ENCODE results near the gene EFS. TPM values are rescaled to one million over a fixed set of nuclear protein-coding genes. Genes with fewer than 3 reads are reported as not detected.
"Not testable (repeated sequence)": the region's sequence is repeated elsewhere in the genome, so short reads cannot be mapped to it uniquely, and the experiment has no call there.

The EFS gene
- polyA plus RNA-seq, 1 donor = 35.4 TPM

DNA sequence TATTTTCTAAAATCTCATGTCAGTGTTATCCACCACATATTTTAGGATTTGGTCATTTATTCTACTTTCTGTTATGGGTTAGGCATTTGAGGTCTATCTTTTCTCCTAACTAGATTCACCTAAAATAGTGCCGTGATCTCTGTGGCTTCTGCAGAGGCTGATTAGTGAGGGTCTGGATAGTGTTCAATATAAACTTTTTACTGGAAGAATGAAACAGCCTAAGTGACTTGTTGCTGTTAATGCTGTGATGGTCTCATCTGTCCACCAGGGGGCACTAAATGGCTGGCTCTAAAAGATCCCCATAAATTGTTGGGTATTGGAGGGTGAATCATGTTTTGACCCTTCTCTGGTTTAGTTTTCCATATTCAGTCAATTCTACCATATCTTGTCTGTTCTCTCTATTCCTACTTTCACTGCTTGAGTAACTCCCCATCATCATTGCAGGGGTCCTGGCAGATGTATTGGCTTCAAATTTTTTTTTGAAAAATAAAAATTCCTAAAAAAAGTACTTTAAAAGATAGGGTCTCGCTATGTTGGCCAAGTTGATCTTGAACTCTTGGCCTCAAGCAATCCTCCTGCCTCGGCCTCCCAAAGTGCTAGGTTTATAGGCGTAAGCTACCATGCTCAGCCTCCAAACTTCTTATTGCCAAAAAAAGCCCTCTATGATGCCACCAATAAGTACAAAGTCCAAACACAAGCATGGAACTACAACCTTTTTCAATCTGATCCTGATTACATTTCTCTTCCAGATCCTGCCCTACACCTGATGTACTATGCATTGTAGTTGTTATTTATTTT, 36.8 kb downstream of the EFS start:
- peak; percentile 80 for DNase-seq

DNA sequence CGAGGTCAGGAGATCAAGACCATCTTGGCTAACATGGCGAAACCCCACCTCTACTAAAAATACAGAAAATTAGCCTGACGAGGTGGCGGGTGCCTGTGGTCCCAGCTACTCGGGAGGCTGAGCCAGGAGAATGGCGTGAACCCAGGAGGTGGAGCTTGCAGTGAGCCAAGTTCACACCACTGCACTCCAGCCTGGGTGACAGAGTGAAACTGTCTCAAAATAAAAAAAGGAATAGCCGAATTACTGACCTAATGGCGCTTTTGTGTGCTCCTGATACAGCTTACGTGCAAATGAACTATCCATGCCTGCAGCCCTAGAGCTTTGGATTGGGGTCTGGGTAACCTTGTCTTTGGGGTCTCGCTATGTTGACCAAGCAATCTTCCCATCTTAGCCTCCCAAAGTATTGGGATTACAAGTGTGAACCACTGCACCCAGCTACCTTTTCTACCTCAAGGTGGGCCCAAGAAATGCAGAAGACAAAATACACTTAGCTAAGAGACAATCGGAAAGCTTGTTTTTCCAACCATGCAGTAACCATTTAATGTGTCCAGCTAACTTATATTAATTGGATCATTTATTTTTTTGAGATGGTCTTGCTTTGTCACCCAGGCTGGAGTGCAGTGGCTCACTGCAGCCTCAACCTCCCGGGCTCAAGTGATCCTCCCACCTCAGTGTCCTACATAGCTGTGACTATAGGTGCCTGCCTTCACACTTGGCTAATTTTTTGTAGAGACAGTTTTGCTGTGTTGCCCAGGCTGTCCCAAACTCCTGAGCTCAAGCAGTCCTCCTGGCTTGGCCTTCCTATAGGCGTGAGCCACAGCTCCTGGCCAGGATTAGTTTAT, 38.3 kb downstream of the EFS start:
- DNase-seq = no peak

DNA sequence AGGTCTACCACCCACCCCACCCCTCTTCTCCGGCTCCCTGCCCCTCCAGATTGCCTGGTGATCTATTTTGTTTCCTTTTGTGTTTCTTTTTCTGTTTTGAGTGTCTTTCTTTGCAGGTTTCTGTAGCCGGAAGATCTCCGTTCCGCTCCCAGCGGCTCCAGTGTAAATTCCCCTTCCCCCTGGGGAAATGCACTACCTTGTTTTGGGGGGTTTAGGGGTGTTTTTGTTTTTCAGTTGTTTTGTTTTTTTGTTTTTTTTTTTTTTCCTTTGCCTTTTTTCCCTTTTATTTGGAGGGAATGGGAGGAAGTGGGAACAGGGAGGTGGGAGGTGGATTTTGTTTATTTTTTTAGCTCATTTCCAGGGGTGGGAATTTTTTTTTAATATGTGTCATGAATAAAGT, 39.2 kb downstream of the EFS start:
- DNase-seq = not testable (repeated sequence)

DNA sequence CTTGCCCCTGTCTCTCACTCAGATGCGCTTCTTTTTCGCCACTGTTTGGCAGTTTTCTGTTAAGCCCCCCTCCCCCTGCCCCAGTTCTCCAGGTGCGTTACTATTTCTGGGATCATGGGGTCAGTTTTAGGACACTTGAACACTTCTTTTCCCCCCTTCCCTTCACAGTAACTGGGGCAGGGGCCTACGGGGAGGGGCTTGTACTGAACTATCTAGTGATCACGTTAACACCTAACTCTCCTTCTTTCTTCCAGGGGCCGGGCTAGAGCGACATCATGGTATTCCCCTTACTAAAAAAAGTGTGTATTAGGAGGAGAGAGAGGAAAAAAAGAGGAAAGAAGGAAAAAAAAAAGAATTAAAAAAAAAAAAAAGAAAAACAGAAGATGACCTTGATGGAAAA, 40.0 kb downstream of the EFS start:
- DNase-seq = no peak

DNA sequence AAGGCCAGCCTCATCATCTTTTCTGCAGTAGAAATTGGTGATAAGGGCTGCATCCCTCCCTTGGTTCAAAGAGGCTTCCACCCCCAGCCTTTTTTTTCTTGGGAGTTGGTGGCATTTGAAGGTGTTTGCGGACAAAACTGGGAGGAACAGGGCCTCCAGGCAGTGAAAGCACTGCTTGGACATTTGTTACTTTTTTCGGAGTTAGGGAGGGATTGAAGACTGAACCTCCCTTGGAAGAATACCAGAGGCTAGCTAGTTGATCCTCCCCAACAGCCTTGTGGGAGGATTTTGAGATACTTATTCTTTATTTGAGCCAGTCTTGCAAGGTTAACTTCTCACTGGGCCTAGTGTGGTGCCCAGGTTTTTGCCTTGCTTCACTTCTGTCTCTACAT, 40.5 kb downstream of the EFS start:
- no peak for DNase-seq

DNA sequence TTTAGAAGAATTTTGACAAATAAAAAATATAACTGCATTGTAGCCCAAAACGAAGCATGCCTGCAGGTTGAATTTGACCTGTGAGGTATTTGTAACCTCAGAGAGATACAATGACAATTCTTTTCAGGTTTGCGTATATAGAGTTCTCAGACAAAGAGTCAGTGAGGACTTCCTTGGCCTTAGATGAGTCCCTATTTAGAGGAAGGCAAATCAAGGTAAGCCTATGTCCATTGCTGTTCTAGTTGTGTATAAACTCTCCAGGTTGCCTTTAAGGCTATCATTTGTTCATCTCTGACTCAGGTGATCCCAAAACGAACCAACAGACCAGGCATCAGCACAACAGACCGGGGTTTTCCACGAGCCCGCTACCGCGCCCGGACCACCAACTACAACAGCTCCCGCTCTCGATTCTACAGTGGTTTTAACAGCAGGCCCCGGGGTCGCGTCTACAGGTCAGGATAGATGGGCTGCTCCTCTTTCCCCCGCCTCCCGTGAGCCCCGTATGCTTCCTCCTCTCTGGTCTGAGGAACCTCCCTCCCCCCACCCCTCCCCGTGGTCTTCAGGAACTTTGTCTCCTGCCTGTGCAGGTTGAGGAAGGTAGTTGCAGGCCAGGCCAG, 41.0 kb downstream of the EFS start:
- no peak for DNase-seq

DNA sequence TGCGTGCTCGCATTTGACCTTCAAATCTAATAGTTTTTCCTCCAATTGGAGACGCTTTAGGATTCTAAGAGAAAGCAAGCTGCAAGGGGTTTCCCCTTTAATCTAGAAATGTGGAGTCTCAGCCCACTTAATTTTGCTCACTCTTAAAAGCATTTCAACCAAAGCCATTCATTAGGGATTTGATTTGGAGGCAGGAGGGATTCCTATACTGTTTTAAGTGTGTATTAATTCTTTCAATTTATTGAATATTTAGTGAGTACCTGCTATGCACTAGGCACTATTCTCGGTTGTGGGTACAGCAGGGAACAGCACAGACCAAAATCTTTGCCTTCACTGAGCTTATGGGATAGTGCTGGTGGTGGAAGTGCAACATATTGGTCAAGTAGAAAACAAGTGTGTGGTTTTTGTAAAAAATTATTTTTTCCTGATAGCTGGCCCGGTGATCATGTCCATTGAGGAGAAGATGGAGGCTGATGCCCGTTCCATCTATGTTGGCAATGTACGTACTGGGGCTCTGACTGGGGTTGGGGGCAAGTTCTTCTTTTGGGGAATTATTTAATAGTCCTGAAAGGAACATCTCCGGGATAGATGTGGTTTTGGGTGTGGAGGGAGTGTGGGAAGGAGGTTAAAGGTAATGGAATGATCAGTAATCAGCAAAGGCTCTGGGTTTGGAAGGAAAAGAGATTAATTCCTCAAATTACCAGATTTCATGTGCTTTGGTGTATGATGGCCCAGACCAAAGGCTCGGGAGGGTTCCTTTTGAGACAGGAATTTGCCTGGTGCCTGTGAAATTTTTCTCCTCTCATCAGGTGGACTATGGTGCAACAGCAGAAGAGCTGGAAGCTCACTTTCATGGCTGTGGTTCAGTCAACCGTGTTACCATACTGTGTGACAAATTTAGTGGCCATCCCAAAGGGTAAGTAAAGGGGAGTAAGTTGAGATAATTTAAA, 42.1 kb downstream of the EFS start:
- no peak for DNase-seq

DNA sequence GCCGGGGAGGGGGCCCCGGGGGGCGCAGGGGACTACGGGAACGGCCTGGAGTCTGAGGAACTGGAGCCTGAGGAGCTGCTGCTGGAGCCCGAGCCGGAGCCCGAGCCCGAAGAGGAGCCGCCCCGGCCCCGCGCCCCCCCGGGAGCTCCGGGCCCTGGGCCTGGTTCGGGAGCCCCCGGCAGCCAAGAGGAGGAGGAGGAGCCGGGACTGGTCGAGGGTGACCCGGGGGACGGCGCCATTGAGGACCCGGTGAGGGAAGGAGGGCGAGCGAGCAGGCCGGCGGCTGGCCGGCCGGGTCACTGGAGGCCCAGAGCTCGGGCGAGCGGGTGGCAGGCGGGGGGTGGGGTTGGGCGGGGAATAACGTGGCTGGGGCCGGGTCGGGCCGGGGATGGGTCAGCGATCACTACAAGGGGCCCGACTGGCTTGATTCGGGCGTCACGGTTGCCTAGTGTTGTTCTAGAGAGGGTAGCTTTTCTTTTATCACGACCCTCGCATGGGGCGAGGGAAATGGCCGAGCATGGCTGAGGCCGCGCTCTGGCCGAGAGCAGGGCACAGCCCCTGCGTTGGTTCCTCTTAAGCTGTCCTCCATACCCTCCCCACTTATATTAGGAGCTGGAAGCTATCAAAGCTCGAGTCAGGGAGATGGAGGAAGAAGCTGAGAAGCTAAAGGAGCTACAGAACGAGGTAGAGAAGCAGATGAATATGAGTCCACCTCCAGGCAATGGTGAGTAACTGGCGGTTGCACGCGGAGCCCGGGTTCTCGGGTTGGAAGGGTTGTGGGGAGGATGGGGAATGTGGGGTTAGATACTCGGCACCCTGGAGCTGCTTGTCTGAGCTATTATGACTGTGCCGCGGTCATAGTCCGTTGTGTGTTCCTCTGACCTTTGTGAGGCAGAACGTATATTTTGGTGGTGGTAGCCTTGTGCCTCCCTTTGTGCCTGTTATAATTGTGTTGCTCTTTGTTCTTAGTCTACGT, 43.1 kb downstream of the EFS start:
- DNase-seq = peak; percentile 33

DNA sequence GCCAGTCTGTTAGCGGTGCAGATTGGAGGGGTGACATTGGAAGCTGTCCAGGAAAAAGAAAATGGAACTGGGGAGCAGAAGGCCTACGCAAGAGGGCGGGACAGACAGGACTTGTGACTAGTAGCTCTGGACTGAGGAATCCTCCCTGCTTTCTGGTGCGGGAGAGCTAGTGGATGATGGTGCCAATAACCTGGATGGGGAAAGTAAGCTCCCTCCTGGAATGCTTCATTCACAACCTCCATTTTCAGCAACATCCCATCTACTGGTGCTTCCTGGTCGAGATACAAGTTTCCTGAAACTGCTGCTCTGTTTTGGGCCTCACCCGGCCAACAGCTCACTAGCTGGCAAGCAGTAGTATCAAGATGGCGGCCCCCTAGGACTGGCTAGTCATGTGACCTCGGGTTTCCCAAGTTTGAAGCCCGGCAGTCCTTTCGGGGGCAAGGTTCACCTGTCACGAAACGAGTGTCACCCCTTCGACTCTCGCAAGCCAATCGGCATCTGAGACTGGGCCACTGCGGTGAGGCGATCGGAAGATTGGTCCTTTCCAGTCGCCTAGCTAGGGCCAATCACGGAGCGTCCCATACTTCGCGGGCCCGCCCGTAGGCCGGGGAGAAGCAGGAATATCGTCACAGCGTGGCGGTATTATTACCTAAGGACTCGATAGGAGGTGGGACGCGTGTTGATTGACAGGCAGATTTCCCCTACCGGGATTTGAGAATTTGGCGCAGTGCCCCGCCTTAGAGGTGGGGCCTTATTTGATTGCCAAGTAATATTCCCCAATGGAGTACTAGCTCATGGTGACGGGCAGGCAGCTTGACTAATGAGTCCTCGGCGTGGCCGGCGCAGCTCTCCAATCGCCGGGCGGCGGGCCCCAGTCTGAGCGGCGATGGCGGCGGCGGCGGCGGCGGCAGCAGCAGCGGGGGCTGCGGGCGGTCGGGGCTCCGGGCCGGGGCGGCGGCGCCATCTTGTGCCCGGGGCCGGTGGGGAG, 44.1 kb downstream of the EFS start, which contains the start of gene PABPN1:
Gene PABPN1 (plus strand): TSS at position 874 of the 988 bp plus-strand sequence. CDS start 13 bp downstream, at position 887.
- peak; percentile 100 for DNase-seq

DNA sequence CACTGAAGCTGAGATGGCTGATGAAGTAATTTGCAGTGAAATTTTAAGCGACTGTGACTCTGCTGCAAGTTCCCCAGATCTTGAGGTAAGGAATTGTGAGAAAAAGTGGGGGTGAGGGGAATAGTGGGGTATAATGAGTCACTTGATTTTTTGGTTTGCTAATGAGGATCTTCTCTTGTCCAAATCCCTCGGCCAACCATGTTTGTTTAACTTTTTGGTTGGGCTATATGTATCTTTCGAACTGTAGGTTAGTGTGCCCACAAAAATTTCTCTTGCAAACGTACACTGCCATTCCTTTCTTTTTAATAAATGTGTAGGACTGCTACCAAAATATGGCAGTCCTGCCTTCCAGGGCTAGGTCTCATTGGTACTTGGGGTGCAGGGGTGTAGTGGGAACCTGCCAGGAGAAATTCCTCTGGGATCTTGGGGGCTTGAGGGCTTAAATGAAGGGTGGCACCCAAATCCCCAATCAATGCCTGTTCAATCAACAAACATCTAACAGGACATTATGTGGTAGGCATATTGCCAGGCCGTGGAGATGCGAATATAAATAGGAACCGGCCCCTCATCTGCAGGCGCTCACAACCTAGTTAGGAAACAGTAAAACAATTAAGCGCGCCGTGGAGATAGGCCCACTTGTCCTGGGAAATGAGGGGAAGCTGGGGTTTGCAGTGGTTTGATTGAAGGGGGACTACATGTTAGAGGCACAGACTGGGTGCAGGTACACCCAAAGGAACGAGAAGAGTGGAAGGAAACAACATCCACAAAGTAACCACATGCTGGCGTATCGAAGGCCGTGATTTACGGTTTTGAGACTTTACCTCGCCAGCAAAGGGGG, 45.0 kb downstream of the EFS start:
- no peak for DNase-seq

DNA sequence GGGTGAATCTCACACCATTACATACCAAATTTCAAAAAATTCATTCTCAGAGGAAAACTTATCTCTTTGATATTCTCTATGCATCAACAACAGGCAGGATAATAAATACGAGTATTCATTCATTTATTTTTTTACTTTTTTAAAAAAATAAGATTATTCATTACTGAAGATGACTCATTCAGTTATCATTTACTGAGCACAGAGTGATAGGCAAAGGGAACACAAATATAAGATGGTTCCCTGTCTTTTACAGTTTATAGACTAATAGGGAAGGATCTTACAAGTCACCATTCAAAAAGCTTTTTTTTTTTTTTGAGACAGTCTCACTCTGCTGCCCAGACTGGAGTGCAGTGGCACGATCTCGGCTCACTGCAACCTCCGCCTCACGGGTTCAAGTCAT, 48.7 kb downstream of the EFS start:
- no peak for DNase-seq

DNA sequence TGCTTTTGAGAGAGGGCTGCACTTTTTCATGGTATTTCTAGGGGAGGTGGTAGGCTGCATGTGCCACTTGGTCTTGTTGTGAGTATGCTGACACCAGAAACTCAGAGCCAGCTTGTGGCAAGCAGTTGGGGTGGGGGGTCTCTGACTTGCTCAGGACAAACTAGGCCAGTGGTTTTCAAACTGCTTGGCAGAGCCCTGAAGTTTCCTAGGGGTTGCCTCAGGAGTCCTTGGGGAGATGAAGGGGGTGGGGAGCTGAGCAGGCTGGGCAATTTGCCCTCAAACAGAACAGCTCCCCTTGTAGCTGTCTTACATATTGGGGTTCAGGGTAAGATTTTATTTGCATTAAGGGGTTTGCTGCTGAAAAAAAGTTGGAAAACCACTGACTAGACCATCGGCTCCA, 54.4 kb downstream of the EFS start:
- no peak for DNase-seq

DNA sequence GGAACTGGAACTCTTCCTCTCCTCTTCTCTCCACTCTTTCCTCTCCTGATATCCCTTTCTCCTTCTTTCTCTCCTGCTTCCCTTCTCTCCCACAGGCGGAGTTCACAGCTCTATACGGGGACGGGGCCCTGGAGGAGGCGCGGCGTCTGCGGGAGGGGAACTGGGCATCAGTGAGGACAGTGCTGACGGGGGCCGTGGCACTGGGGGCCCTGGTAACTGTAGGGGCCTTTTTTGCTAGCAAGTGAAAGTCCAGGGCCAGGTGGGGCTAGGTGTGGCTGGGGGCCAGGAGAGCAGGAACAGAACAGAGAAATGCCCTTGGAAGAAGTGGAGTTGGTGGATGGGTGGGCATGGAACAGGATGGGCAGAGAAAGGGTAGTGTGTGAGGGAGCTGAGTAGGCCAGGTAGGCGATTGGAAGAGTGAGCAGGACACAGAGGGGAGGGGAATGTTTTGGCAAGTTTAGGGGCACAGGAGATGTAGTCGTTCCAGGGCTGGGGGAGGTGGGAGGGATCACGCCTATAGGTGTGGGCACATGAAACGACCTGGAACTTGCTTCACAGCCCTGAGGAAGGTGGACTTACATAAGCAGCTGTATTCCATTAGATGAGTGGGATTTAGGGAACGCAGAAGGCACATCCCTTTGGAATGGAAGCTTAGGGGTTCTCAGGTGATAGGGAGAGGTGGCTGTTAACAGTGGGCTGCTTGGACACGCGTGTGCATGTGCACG, 56.1 kb downstream of the EFS start:
- no peak for DNase-seq

DNA sequence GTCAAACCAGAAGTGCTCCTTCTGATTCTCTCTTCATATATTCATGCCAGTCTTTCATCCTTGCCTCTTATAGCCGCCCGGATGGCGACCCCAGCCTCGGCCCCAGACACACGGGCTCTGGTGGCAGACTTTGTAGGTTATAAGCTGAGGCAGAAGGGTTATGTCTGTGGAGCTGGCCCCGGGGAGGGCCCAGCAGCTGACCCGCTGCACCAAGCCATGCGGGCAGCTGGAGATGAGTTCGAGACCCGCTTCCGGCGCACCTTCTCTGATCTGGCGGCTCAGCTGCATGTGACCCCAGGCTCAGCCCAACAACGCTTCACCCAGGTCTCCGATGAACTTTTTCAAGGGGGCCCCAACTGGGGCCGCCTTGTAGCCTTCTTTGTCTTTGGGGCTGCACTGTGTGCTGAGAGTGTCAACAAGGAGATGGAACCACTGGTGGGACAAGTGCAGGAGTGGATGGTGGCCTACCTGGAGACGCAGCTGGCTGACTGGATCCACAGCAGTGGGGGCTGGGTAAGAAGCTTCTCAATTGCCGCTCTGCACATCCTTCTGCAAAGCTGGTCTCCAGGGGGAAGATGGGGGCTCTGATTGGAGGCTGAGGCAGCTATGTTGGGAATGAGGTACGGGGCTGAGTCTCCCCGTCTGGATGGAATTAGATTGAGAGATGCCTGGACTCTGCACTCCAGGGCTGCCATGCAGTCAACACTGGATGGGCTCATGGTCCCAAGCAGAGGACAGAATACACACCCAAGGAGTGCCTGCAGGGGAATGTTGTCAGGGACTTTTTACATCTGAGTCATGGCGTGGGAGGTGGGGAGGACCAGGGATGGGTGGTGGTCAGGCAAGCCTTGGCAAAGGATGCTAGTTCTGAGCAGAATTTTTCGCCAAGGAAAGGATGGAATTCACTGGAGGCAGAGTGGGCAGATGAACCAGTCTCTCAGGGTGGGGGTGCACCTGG, 57.0 kb downstream of the EFS start:
- DNase-seq = no peak

DNA sequence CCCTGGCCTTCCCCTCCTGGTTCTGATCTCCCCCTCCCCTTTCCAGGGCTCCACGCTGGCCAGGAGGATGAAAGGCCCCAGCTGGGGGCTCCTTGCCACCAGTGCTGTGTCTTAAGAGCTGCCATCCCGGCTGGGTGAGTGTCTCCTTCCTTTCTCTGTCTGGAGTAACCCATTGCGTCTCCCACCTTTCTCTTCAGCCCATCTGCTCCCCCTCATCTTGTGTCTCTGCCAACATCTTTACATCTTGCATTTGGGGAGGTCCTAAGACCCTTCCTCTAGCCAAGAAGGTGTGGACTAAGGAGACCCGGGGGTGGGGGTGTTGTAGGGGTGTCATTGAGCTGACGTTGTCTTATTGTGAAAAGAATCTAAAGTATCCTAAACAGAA, 57.8 kb downstream of the EFS start:
- no peak for DNase-seq

DNA sequence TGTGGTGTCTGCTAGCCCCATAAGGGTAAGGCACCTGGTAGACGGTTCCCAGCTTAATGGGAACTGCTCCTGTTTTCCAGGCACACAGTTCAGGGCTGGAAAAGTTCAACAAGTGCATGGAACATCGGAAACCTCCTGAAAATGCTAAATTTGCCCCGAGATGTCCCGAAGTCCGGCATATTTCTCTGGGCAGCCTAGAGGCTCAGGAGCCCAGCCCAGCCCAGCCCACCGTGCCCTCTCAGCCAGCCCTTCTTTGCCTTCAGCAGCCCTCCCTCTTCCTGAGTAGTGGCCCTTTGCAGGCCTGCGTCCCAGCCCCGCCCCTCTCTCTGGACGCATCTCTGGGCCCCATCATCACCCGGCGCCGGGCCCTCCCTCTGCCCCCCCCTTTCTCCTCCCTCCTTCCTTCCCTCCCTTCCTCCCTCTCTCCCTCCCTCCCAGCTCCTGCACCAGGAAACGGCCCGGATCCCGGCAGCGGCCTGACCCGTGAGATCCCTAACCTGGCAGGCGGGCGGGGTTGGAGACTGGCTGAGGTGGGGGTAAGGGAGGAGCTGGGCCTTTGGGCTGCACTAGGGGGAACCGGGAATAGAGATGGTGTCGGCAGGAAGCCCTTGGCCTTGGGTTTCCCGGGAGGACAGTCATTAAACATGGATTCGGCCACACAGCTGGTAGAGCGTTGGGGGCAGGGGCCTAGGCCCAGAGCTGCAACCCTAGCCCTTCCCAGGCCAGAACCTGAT, 58.4 kb downstream of the EFS start, which contains the start of gene BCL2L2:
Gene BCL2L2 (plus strand): TSS at position 422 of the 734 bp plus-strand sequence. CDS start 935 bp downstream, outside the sequence.
- peak; percentile 93 for DNase-seq

Measured in left kidney (tissue), 2 donors.